BJ (cell line): ENCODE results near the gene MYOG. TPM values are rescaled to one million over a fixed set of nuclear protein-coding genes. Genes with fewer than 3 reads are reported as not detected.

Experiments used
- CTCF ChIA-PET: fragments of 350-600 bp; formaldehyde crosslinking; extraction: SDS; loops from one replicate; lab custom pipeline; 2021; ENCODE audit warnings: antibody characterized with exemption, inconsistent platforms; lab: Yijun Ruan, JAX
- POLR2A ChIA-PET: fragments of 300-600 bp; sonication (Branson Sonifier 250); formaldehyde crosslinking; extraction: SDS; loops from one replicate; lab custom pipeline; 2021; ENCODE audit warnings: antibody characterized with exemption; lab: Charles Lee
- DNase-seq: peaks from one replicate; pipeline ENCODE4 v3.0.0-alpha.2; 2011; ENCODE audit warnings: low read depth
- H3K27me3 ChIP-seq: 2 replicates; pipeline ENCODE4 v1.6.0; 2011; ENCODE audit warnings: low read length; ENCODE audit not compliant: control insufficient read depth, insufficient read depth
- H3K36me3 ChIP-seq: 2 replicates; pipeline ENCODE4 v1.5.1; 2011; ENCODE audit warnings: low read length; ENCODE audit not compliant: control insufficient read depth, insufficient read depth
- H3K4me3 ChIP-seq: 2 replicates; pipeline ENCODE4 v1.5.1; 2011; ENCODE audit warnings: low read depth, mild to moderate bottlenecking, control low read depth, low read length
- CTCF ChIP-seq: IDR thresholded peaks from 2 replicates; pipeline ENCODE4 v1.5.1; 2011; ENCODE audit warnings: low read depth, mild to moderate bottlenecking, control low read depth, inconsistent platforms, low read length, moderate library complexity; ENCODE audit not compliant: insufficient read depth
- polyA plus RNA-seq: library from polyadenylated mRNA; depleted of rRNA; stranded (reverse); fragments of >200 nt; gene quantifications from 2 replicates; pipeline ENCODE4 v1.2.3, GENCODE V29; 2011

Gene MYOG
- polyA plus RNA-seq, 1 experiment, result not detected

- ChIA-PET POLR2A (no interaction called here), CTCF (no interaction called here)
- H3K4me3 ChIP-seq, result no peak overlapping the region
- TF ChIP-seq CTCF, result no peak
- H3K36me3 ChIP-seq, result no peaks in the 10 kb centered on the region
- no peak for DNase-seq
- peaks cover 29% of the 10 kb centered on the region for H3K27me3 ChIP-seq
Observed at GRCh38 chr1:203089651-203090045, 3.8 kb upstream of the MYOG start.

GRCh38 chr1:203089001-203089650 lies 3.3 kb upstream of the MYOG start:
- ChIA-PET CTCF (no interaction called here), POLR2A (no interaction called here)
- Histone ChIP-seq H3K36me3 (no peaks in the 10 kb centered on the region), H3K27me3 (peaks cover 29% of the 10 kb centered on the region), H3K4me3 (no peak overlapping the region)
- TF ChIP-seq CTCF, result no peak
- DNase-seq, result no peak

- DNase-seq, result no peak
- ChIA-PET CTCF (interaction anchor here (1.2 to 1.4 kb wide), 2 partner anchors 29 to 38 kb away, joined by 3 to 4 read pairs; no protein-coding TSS in a partner anchor), POLR2A (no interaction called here)
- H3K36me3 ChIP-seq, result no peaks in the 10 kb centered on the region
- TF ChIP-seq CTCF, result no peak
- H3K27me3 ChIP-seq, result peaks cover 29% of the 10 kb centered on the region
- H3K4me3 ChIP-seq, result no peak overlapping the region
Observed at GRCh38 chr1:203088441-203088840, 2.6 kb upstream of the MYOG start.

GRCh38 chr1:203086992-203087763 lies 1.4 kb upstream of the MYOG start:
- ChIA-PET CTCF (interaction anchor here (0.5 to 3.0 kb wide), 8 partner anchors 10 to 180 kb away, joined by 3 to 12 read pairs (median 4); no protein-coding TSS in a partner anchor), POLR2A (no interaction called here)
- Histone ChIP-seq H3K27me3 (peaks cover 29% of the 10 kb centered on the region), H3K4me3 (no peak overlapping the region), H3K36me3 (no peaks in the 10 kb centered on the region)
- no peak for TF ChIP-seq CTCF
- DNase-seq, result no peak
